Ovary (tissue), 9 donors: ENCODE measurements around the gene ZMAT2. TPM values are rescaled to one million over a fixed set of nuclear protein-coding genes. Genes with fewer than 3 reads are reported as not detected.
"Not testable (repeated sequence)": the region's sequence is repeated elsewhere in the genome, so short reads cannot be mapped to it uniquely, and the experiment has no call there.

ENCODE experiments used
- DNase-seq, 5 donors: peaks; one replicate each; pipeline ENCODE4 v3.0.0-alpha.2; 2019 to 2020
- H3K27ac ChIP-seq, 2 donors: fragments of 200-600 bp; one replicate each; pipeline versions ENCODE4 v1.5.1 to v1.8.0; 2019 to 2022
- H3K27me3 ChIP-seq: fragments of 200-600 bp; one replicate; pipeline ENCODE4 v1.8.0; 2022
- H3K36me3 ChIP-seq: fragments of 200-600 bp; sonication (generic); one replicate; pipeline ENCODE4 v1.5.1; 2019
- H3K4me1 ChIP-seq: one replicate; pipeline ENCODE4 v1.8.1; 2013; ENCODE audit warnings: mild to moderate bottlenecking, moderate library complexity; ENCODE audit not compliant: insufficient read depth
- H3K4me3 ChIP-seq: fragments of 200-600 bp; sonication (generic); one replicate; pipeline ENCODE4 v1.5.1; 2017
- H3K9me3 ChIP-seq, 2 donors: fragments of 200-600 bp in 1 of 2; sonication (generic) in 1 of 2; one replicate each; pipeline versions ENCODE4 v1.5.1 to v1.8.1; 2013 to 2019; ENCODE audit warnings: mild to moderate bottlenecking in 1 of 2, moderate library complexity in 1 of 2
- CTCF ChIP-seq, 3 donors: fragments of 450-650 bp in 2 of 3; fragments of 200-600 bp in 1 of 3; IDR thresholded peaks; one replicate each; pipeline versions ENCODE4 v1.5.1 to v1.8.0; 2016 to 2022; ENCODE audit warnings: antibody characterized with exemption in 3 of 3, mild to moderate bottlenecking in 1 of 3
- EP300 ChIP-seq: sonication (generic); formaldehyde crosslinking; IDR thresholded peaks from one replicate; pipeline ENCODE4 v1.6.1; 2017; ENCODE audit warnings: antibody characterized with exemption
- POLR2A ChIP-seq: fragments of 450-650 bp; IDR thresholded peaks from one replicate; pipeline ENCODE4 v1.6.1; 2017; ENCODE audit warnings: antibody characterized with exemption, mild to moderate bottlenecking, moderate library complexity
- WGBS, 3 donors: extraction: QIAGEN DNeasy Blood & Tissue Kit in 1 of 3; methylation state at CpG; one replicate each; pipeline versions ENCODE4 v1.1.5 to v1.1.7; 2013 to 2017; 5-methylcytosine and 5-hydroxymethylcytosine counted together
- intact Hi-C, 4 donors: fragments of 100-400 bp; cut with DNase I; formaldehyde crosslinking; loops; one replicate each; pipeline versions ENCODE4 v1.11.0 to v1.15.1; 2022 to 2023
- polyA plus RNA-seq, 2 donors: library from polyadenylated mRNA; stranded (reverse); fragments of 200-250 nt in 1 of 2; fragments of 350-450 nt in 1 of 2; fragmentation: Illumina TruSeq in 1 of 2; extraction: RNeasy Lipid Tissue Mini Kit (QIAGEN cat#74804) in 1 of 2; gene quantifications; one replicate each; pipeline ENCODE4 v1.2.3, GENCODE V29; 2013 to 2014
- total RNA-seq, 7 donors: library from RNA; depleted of rRNA in 2 of 7; stranded (reverse); fragments of >200 nt in 2 of 7; fragmentation: NEBNext Ultra II Directional in 3 of 7; extraction: Animal tissue kit (Norgen Biotek cat#: 25700) in 3 of 7; gene quantifications; one replicate each; pipeline versions ENCODE4 v1.1.0 to v1.2.4, GENCODE V29; 2016 to 2023
- donor health status: DM: no; HTN: no; CAD: no; lungs with moderate emphysema.
- donor health status: DM: no; HTN: no; CAD: no.
- donor health status: Bipolar disorder and iron deficiency.
- donor health status: DM: yes; HTN: yes; CAD: no.
- donor health status: DM: no; HTN: no; CAD: no.
- donor health status: DM: yes; HTN: yes; CAD: no.

The ZMAT2 gene
- total and polyA plus RNA-seq, 9 donors: 22.9 to 126 (median 40.7) TPM

GRCh38 chr5:140664359-140665119 is 35.7 kb upstream of the ZMAT2 start, which contains the start of gene WDR55:
Gene WDR55, plus strand, starts transcription at chr5:140664904. Its CDS starts 9 bp downstream, at chr5:140664913.
- Histone ChIP-seq H3K4me3 (peak within 1 kb of the TSS; percentile 86), H3K27ac (peak within 1 kb of the TSS in 1 of 2 donors; percentile 74), H3K36me3 (no peaks in the 10 kb centered on the region), H3K27me3 (no peaks in the 10 kb centered on the region), H3K9me3 (no peaks in the 10 kb centered on the region), H3K4me1 (peaks cover 6% of the 10 kb centered on the region)
- TF ChIP-seq POLR2A (peak; percentile 56), CTCF (IDR thresholded peaks at IDR 0.05) (no peak), EP300 (peak; percentile 34)
- WGBS, 3 donors: 0% methylated on average over 47 to 54 of the region's 54 CpGs
- DNase-seq: peak; percentile 92 to 94 (median 93)
- intact Hi-C loops: no loop called here

GRCh38 chr5:140671035-140671434 is 29.2 kb upstream of the ZMAT2 start:
- H3K9me3 ChIP-seq, intact Hi-C loops, H3K27me3 ChIP-seq, H3K4me3 ChIP-seq, H3K27ac ChIP-seq, DNase-seq, H3K4me1 ChIP-seq, H3K36me3 ChIP-seq: not testable (repeated sequence)
- WGBS, 3 donors: 90 to 97% (median 95%) methylated on average over 4 of the region's 4 CpGs

GRCh38 chr5:140671472-140672125 is 28.6 kb upstream of the ZMAT2 start:
- Histone ChIP-seq H3K27me3 (no peaks in the 10 kb centered on the region), H3K4me3 (no peak overlapping the region), H3K36me3 (no peaks in the 10 kb centered on the region), H3K27ac (no peak overlapping the region), H3K9me3 (no peaks in the 10 kb centered on the region), H3K4me1 (peaks cover 5% of the 10 kb centered on the region)
- TF ChIP-seq EP300 (no peak), CTCF (IDR thresholded peaks at IDR 0.05) (no peak), POLR2A (no peak)
- intact Hi-C loops: no loop called here
- DNase-seq: no peak
- 96 to 97% (median 97%) methylated on average over 1 to 6 of the region's 7 CpGs for WGBS, 3 donors

GRCh38 chr5:140672455-140673186 is 27.6 kb upstream of the ZMAT2 start:
- Histone ChIP-seq H3K9me3 (no peaks in the 10 kb centered on the region), H3K27ac (no peak overlapping the region), H3K4me3 (no peak overlapping the region), H3K27me3 (no peaks in the 10 kb centered on the region), H3K36me3 (no peaks in the 10 kb centered on the region), H3K4me1 (peaks cover 3% of the 10 kb centered on the region)
- TF ChIP-seq EP300 (no peak), CTCF (IDR thresholded peaks at IDR 0.05) (no peak), POLR2A (no peak)
- WGBS, 3 donors: 20 to 49% (median 29%) methylated on average over 57 to 70 of the region's 70 CpGs
- intact Hi-C loops: no loop called here
- DNase-seq: peak in 3 of 5 donors; percentile 28 to 69 (median 59)
